ENCODE measurements around the gene FURIN.
"Not testable (repeated sequence)": the region's sequence is repeated elsewhere in the genome, so short reads cannot be mapped to it uniquely, and the experiment has no call there.

Gene FURIN
- 178 to 220 reads per million in 2 donors for total RNA-seq

- no peak for DNase-seq
Measured at GRCh38 chr15:90868261-90868689, at the start of gene FURIN. Gene FURIN (plus strand): TSS chr15:90868588. CDS start chr15:90875741, 7,153 bp downstream.

- no peak for DNase-seq
Measured at GRCh38 chr15:90819390-90819789, 49.0 kb upstream of the FURIN start.

- no peak for DNase-seq
Measured at GRCh38 chr15:90819850-90820249, 48.5 kb upstream of the FURIN start.

GRCh38 chr15:90820481-90820880 lies 47.9 kb upstream of the FURIN start:
- DNase-seq: no peak

- DNase-seq: no peak
Measured at GRCh38 chr15:90822204-90822955, 46.0 kb upstream of the FURIN start.

- no peak for DNase-seq
Measured at GRCh38 chr15:90823455-90823974, 44.9 kb upstream of the FURIN start.

GRCh38 chr15:90825115-90825899 lies 43.1 kb upstream of the FURIN start:
- not testable (repeated sequence) for DNase-seq

- not testable (repeated sequence) for DNase-seq
Measured at GRCh38 chr15:90826206-90826885, 42.0 kb upstream of the FURIN start.

GRCh38 chr15:90826886-90827435 lies 41.4 kb upstream of the FURIN start:
- DNase-seq: no peak

- no peak for DNase-seq
Measured at GRCh38 chr15:90828111-90828510, 40.3 kb upstream of the FURIN start.

- no peak for DNase-seq
Measured at GRCh38 chr15:90829126-90829525, 39.3 kb upstream of the FURIN start.

GRCh38 chr15:90829942-90830440 lies 38.4 kb upstream of the FURIN start:
- no peak for DNase-seq

- no peak for DNase-seq
Measured at GRCh38 chr15:90834626-90835025, 33.8 kb upstream of the FURIN start.

- no peak for DNase-seq
Measured at GRCh38 chr15:90836296-90836871, 32.0 kb upstream of the FURIN start.

- no peak for DNase-seq
Measured at GRCh38 chr15:90837094-90837493, 31.3 kb upstream of the FURIN start.

GRCh38 chr15:90838139-90838538 lies 30.2 kb upstream of the FURIN start:
- peak; percentile 76 for DNase-seq

- DNase-seq: no peak
Measured at GRCh38 chr15:90838544-90838943, 29.8 kb upstream of the FURIN start.

- no peak for DNase-seq
Measured at GRCh38 chr15:90839187-90840071, 29.0 kb upstream of the FURIN start.

GRCh38 chr15:90840157-90840855 lies 28.1 kb upstream of the FURIN start:
- no peak for DNase-seq

GRCh38 chr15:90840954-90841353 lies 27.4 kb upstream of the FURIN start:
- no peak for DNase-seq

GRCh38 chr15:90844696-90845095 lies 23.7 kb upstream of the FURIN start:
- no peak for DNase-seq

Data from T-helper 9 cell (primary cell).